K562 (cell line): Measurements from ENCODE around the gene FRMD3. TPM values are rescaled to one million over a fixed set of nuclear protein-coding genes. Genes with fewer than 3 reads are reported as not detected.

Experiments
- ATAC-seq: fragments of 200-7000 bp; cut with Tn5 transposase; 3 replicates; pipeline ENCODE4 v1.9.1; 2020; ENCODE audit warnings: moderate library complexity
- BruUV-seq: library from RNA; stranded (reverse); fragments of 400-500 nt; replicated peaks from 2 replicates; lab custom pipeline; 2021; lab: Mats Ljungman, UMichigan
- CTCF ChIA-PET: fragments of 300-600 bp; formaldehyde crosslinking; extraction: SDS; loops from one replicate; lab custom pipeline; 2021; ENCODE audit warnings: low intra/inter-chr PET ratio; lab: Yijun Ruan, JAX
- POLR2A ChIA-PET: fragments of 300-600, 350-650 bp; sonication (Branson Sonifier 250); formaldehyde crosslinking; extraction: SDS; loops from one replicate; lab custom pipeline; 2021; ENCODE audit warnings: antibody characterized with exemption, inconsistent platforms; lab: Yijun Ruan, JAX
- DNase-seq, 4 experiments: peaks; one replicate each; pipeline versions ENCODE4 v3.0.0 to v3.0.0-alpha.2; 2011 to 2018; ENCODE audit warnings: low spot score in 3 of 4, mixed read lengths in 3 of 4; ENCODE audit errors: extremely low read depth in 1 of 4
- FAIRE-seq: peaks from 2 replicates; lab custom pipeline; 2011; peaks lifted over from hg19 to GRCh38; lab: Jason Lieb, UNC
- H2AFZ ChIP-seq: 2 replicates; pipeline ENCODE4 v1.6.0; 2011; ENCODE audit warnings: low read depth, low read length, control low read depth, inconsistent platforms
- H3K27ac ChIP-seq: fragments of 200-600 bp; 3 replicates; pipeline ENCODE4 v1.8.0; 2011; ENCODE audit warnings: low read depth, mild to moderate bottlenecking, control low read depth, inconsistent platforms, low read length, moderate library complexity, mixed read lengths; ENCODE audit errors: extremely low read depth
- H3K27me3 ChIP-seq, 2 experiments: fragments of 300-600 bp in 1 of 2; 2 replicates in 1 of 2; 3 replicates in 1 of 2; pipeline versions ENCODE4 v1.6.0 to v1.8.0; 2011; ENCODE audit warnings: inconsistent platforms in 2 of 2, low read length in 2 of 2, mild to moderate bottlenecking in 1 of 2, mixed read lengths in 1 of 2, moderate library complexity in 1 of 2; ENCODE audit not compliant: control insufficient read depth in 2 of 2, insufficient read depth in 2 of 2
- H3K36me3 ChIP-seq: fragments of 300-600 bp; 3 replicates; pipeline ENCODE4 v1.8.0; 2011; ENCODE audit warnings: mild to moderate bottlenecking, low read length, inconsistent platforms; ENCODE audit not compliant: control insufficient read depth, insufficient read depth
- H3K4me1 ChIP-seq, 2 experiments: fragments of 200-600 bp in 1 of 2; replicated peaks in 1 of 2; 2 replicates in 1 of 2; 3 replicates in 1 of 2; pipeline versions ENCODE4 v1.5.1 to v1.8.0; 2011; ENCODE audit warnings: inconsistent platforms in 2 of 2, low read length in 2 of 2, mild to moderate bottlenecking in 1 of 2, mixed read lengths in 1 of 2, moderate library complexity in 1 of 2; ENCODE audit not compliant: control insufficient read depth in 2 of 2, insufficient read depth in 2 of 2
- H3K4me2 ChIP-seq: 2 replicates; pipeline ENCODE4 v1.6.1; 2011; ENCODE audit warnings: low read length, control low read depth, inconsistent platforms, mixed read lengths; ENCODE audit not compliant: insufficient read depth
- H3K4me3 ChIP-seq: fragments of 200-600 bp; sonication (generic), shearing (Covaris generic); 2 replicates; pipeline ENCODE4 v1.5.1; 2016; ENCODE audit warnings: control low read depth, inconsistent platforms
- H3K79me2 ChIP-seq: fragments of 200-600 bp; 3 replicates; pipeline ENCODE4 v1.8.0; 2011; ENCODE audit warnings: low read length, inconsistent platforms; ENCODE audit not compliant: control insufficient read depth, insufficient read depth
- H3K9ac ChIP-seq, 2 experiments: 2 replicates each; pipeline versions ENCODE4 v1.6.0 to v1.6.1; 2011; ENCODE audit warnings: low read depth in 2 of 2, low read length in 2 of 2, control low read depth in 1 of 2, inconsistent platforms in 1 of 2, mild to moderate bottlenecking in 1 of 2, mixed read lengths in 1 of 2; ENCODE audit not compliant: insufficient read depth in 1 of 2
- H3K9me1 ChIP-seq: one replicate; pipeline ENCODE4 v1.6.0; 2011; ENCODE audit warnings: inconsistent platforms, mild to moderate bottlenecking, low read length, moderate library complexity; ENCODE audit not compliant: control insufficient read depth, insufficient read depth
- H3K9me3 ChIP-seq: replicated peaks from 2 replicates; pipeline ENCODE4 v1.5.1; 2011; ENCODE audit warnings: low read depth, low read length, inconsistent platforms; ENCODE audit not compliant: control insufficient read depth, insufficient read depth
- H4K20me1 ChIP-seq: replicated peaks from 2 replicates; pipeline ENCODE4 v1.6.1; 2011; ENCODE audit warnings: low read length, inconsistent platforms, mixed read lengths; ENCODE audit not compliant: control insufficient read depth, insufficient read depth
- BACH1 ChIP-seq: fragments of 200-800 bp; sonication (Bioruptor generic); IDR thresholded peaks from 2 replicates; pipeline ENCODE4 v1.6.1; 2016; ENCODE audit warnings: missing genetic modification characterization, missing compliant biosample characterization
- MBD1 ChIP-seq: fragments of 250-450 bp; sonication (Bioruptor Pico); IDR thresholded peaks from 2 replicates; pipeline ENCODE4 v1.8.0; 2022; ENCODE audit warnings: inconsistent platforms
- NR4A1 ChIP-seq, 2 experiments: fragments of 250-450 bp in 1 of 2; fragments of 450-650 bp in 1 of 2; sonication (Bioruptor Pico) in 1 of 2; IDR thresholded peaks; 2 replicates each; pipeline versions ENCODE4 v1.4.0 to v1.6.1; 2016 to 2020; ENCODE audit warnings: mild to moderate bottlenecking in 2 of 2, missing compliant biosample characterization in 1 of 2, missing genetic modification characterization in 1 of 2, moderate library complexity in 1 of 2
- PHF8 ChIP-seq: fragments of 200-600 bp; sonication (generic); IDR thresholded peaks from 2 replicates; pipeline ENCODE4 v1.6.1; 2012; ENCODE audit warnings: mixed run types, mild to moderate bottlenecking, inconsistent platforms, low read length, moderate library complexity, borderline replicate concordance
- PTRF ChIP-seq: fragments of 450-650 bp; IDR thresholded peaks from 2 replicates; pipeline ENCODE4 v1.6.1; 2016; ENCODE audit warnings: mild to moderate bottlenecking, missing genetic modification characterization, missing compliant biosample characterization
- SMAD1 ChIP-seq: fragments of 150-350 bp; IDR thresholded peaks from 2 replicates; pipeline ENCODE4 v1.6.1; 2014; ENCODE audit warnings: low read length, low read depth; ENCODE audit not compliant: partially characterized antibody
- SMAD4 ChIP-seq: fragments of 250-450 bp; sonication (Bioruptor Pico); conservative IDR thresholded peaks from 2 replicates; pipeline ENCODE4 v1.8.0; 2021; ENCODE audit warnings: inconsistent platforms, mild to moderate bottlenecking, moderate library complexity
- SRSF1 ChIP-seq: fragments of 200-400 bp; formaldehyde crosslinking; IDR thresholded peaks from 2 replicates; pipeline ENCODE4 v1.6.1; 2017; ENCODE audit warnings: mild to moderate bottlenecking, low read depth, low read length, moderate library complexity
- U2AF2 ChIP-seq: fragments of 200-400 bp; formaldehyde crosslinking; optimal IDR thresholded peaks from 2 replicates; pipeline ENCODE3; 2017; ENCODE audit warnings: low read depth, mild to moderate bottlenecking, low read length
- ZNF121 ChIP-seq: sonication (generic); formaldehyde crosslinking; conservative IDR thresholded peaks from 2 replicates; pipeline ENCODE4 v1.8.0; 2022; ENCODE audit warnings: missing genetic modification reagents
- ZNF146 ChIP-seq: IDR thresholded peaks from one replicate; pipeline ENCODE4 v1.6.1; 2018; ENCODE audit warnings: missing compliant biosample characterization; ENCODE audit not compliant: unreplicated experiment
- ZNF184 ChIP-seq: sonication (generic); formaldehyde crosslinking; IDR thresholded peaks from 2 replicates; pipeline ENCODE4 v1.5.0; 2020; ENCODE audit warnings: missing genetic modification reagents
- ZNF212 ChIP-seq: fragments of 450-650 bp; formaldehyde crosslinking; IDR thresholded peaks from 2 replicates; pipeline ENCODE4 v1.4.0; 2020; ENCODE audit warnings: mild to moderate bottlenecking
- WGBS: fragments of 100-300 bp; shearing (Covaris generic); methylation state at CpG from one replicate; pipeline ENCODE4 v1.1.6; 2016; ENCODE audit warnings: low coverage, mixed read lengths; ENCODE audit not compliant: insufficient coverage; ENCODE audit errors: missing lambda C conversion rate; 5-methylcytosine and 5-hydroxymethylcytosine counted together
- in situ Hi-C: fragments of 300-500 bp; cut with MboI; formaldehyde crosslinking; loops from 4 replicates; pipeline ENCODE4 v1.15.0; 2018; ENCODE audit warnings: inconsistent platforms, mixed read lengths
- intact Hi-C: fragments of 100-400 bp; cut with micrococcal nuclease; formaldehyde crosslinking; loops from 2 replicates; pipeline ENCODE4 v1.14.2; 2022
- polyA plus RNA-seq, 8 experiments: library from polyadenylated mRNA; depleted of rRNA in 4 of 8; stranded (reverse) in 5 of 8; unstranded in 3 of 8; fragments of >200 nt; fragmentation: Nextera tagmentation in 2 of 8; fragmentation: Illumina TruSeq in 1 of 8; extraction: Ambion mirVana in 2 of 8; extraction: Trizol in 1 of 8; gene quantifications; 2 replicates each; pipeline versions ENCODE4 v1.2.1 to v1.2.3, GENCODE V29; 2011 to 2014; ENCODE audit warnings: inconsistent platforms in 1 of 8, missing spikeins in 1 of 8
- total RNA-seq, 7 experiments: library from RNA; depleted of rRNA in 6 of 7; stranded (reverse); fragments of >200 nt in 6 of 7; fragmentation: Illumina TruSeq in 2 of 7; extraction: Trizol in 2 of 7; gene quantifications; 2 replicates each; pipeline versions ENCODE4 v1.2.1 to v1.2.3, GENCODE V29; 2011 to 2021; ENCODE audit warnings: low replicate concordance in 1 of 7

FRMD3 gene
- total and polyA plus RNA-seq, 9 of the 15 experiments (the other 6 are each of a cell fraction or from before 2014, with no cell fraction given) = 0.09 to 0.51 (median 0.21) TPM

- H3K4me3 ChIP-seq = no peak overlapping the region
- no peak overlapping the region for H2AFZ ChIP-seq
- H3K27ac ChIP-seq = no peak overlapping the region
- H4K20me1 ChIP-seq = no peaks in the 10 kb centered on the region
- DNase-seq (no peak), FAIRE-seq (no peak), ATAC-seq (no peak)
- H3K4me1 ChIP-seq = no peaks in the 10 kb centered on the region
- intact Hi-C loops (no loop called here), in situ Hi-C loops (no loop called here)
- no peaks in the 10 kb centered on the region for H3K9me3 ChIP-seq
- H3K9ac ChIP-seq = no peak overlapping the region
- WGBS = 4% methylated on average over 8 of the region's 8 CpGs
- no peaks in the 10 kb centered on the region for H3K9me1 ChIP-seq
- no TSS peak for BruUV-seq
- no peaks in the 10 kb centered on the region for H3K27me3 ChIP-seq
- ChIA-PET POLR2A (interaction anchor here (1.0 kb wide), 1 partner anchor 22 kb away, joined by 3 read pairs; no protein-coding TSS in a partner anchor), CTCF (no interaction called here)
- H3K79me2 ChIP-seq = no peaks in the 10 kb centered on the region
- H3K36me3 ChIP-seq = no peaks in the 10 kb centered on the region
- no peak overlapping the region for H3K4me2 ChIP-seq
- no peak for TF ChIP-seq ZNF121 (CRISPR knock-in tag)
- no peak for TF ChIP-seq BACH1 (tag)
- no peak for TF ChIP-seq PTRF (tag)
- TF ChIP-seq SRSF1 = no peak
- no peak for TF ChIP-seq NR4A1 (CRISPR knock-in tag; IDR thresholded peaks at IDR 0.05)
- no peak for TF ChIP-seq NR4A1 (tag; IDR thresholded peaks at IDR 0.05)
- no peak for TF ChIP-seq ZNF184 (CRISPR knock-in tag)
- no peak for TF ChIP-seq U2AF2
- TF ChIP-seq MBD1 = no peak
- TF ChIP-seq PHF8 = no peak
- no peak for TF ChIP-seq ZNF146 (CRISPR knock-in tag)
- TF ChIP-seq SMAD1 = no peak
- TF ChIP-seq ZNF212 (CRISPR knock-in tag) = no peak
- no peak for TF ChIP-seq SMAD4
Measured at GRCh38 chr9:83304686-83305085, 233.5 kb downstream of the FRMD3 start.
